ENCODE measurements around the gene LRRFIP1. TPM values are rescaled to one million over a fixed set of nuclear protein-coding genes. Genes with fewer than 3 reads are reported as not detected.

Gene LRRFIP1
- total and polyA plus RNA-seq, 9 of the 15 experiments (the other 6 are each of a cell fraction or from before 2014, with no cell fraction given) = 13.1 to 45.2 (median 31.3) TPM

DNA sequence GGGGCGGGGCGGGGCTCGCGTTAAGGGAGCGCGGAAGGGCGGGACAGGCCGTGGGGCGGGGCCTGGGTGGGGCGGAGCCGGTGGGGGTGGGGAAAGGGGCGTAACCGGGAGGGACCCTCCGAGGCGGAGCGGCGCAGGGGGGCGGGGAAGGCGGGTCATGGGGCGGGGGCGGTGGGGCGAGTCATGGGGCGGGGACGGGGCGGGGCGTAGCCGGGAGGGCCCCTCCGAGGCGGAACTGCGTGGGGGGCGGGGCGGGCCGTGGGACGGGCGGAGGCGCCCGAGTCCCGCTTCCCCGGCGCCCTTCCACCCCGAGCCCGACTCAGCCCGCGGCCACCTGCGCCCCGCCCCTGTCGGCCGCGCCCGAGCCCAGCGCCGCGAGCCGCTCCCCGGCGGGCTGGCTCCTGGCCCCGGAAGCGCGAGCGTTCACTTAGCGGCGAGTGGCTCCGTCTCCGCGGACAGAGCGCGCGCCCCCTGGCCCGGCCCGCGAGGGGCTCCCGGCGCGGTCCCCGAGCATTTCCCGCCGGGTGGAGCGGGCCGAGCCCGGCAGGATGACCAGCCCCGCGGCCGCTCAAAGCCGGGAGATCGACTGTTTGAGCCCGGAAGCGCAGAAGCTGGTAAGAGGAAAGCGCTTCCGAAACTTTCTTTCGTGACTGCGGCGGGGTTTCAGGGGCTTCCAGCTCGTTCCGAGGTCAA is 64.7 kb downstream of the LRRFIP1 start (continued):
- TF ChIP-seq, protein P1, sequence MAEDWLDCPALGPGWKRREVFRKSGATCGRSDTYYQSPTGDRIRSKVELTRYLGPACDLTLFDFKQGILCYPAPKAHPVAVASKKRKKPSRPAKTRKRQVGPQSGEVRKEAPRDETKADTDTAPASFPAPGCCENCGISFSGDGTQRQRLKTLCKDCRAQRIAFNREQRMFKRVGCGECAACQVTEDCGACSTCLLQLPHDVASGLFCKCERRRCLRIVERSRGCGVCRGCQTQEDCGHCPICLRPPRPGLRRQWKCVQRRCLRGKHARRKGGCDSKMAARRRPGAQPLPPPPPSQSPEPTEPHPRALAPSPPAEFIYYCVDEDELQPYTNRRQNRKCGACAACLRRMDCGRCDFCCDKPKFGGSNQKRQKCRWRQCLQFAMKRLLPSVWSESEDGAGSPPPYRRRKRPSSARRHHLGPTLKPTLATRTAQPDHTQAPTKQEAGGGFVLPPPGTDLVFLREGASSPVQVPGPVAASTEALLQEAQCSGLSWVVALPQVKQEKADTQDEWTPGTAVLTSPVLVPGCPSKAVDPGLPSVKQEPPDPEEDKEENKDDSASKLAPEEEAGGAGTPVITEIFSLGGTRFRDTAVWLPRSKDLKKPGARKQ (CRISPR knock-in tag; IDR thresholded peaks at IDR 0.05) = no peak
- TF ChIP-seq SOX6 (IDR thresholded peaks at IDR 0.05) (no peak), POLR2H (tag; IDR thresholded peaks at IDR 0.05; ENCODE audit: low read depth) (no peak), YY1 (IDR thresholded peaks at IDR 0.05; ENCODE audit: borderline replicate concordance in 1 of 3, control insufficient read depth in 1 of 3, extremely low read depth in 1 of 3, insufficient read depth in 3 of 3, insufficient read length in 1 of 3, insufficient replicate concordance in 2 of 3, low read depth in 1 of 3, low read length in 2 of 3) (no peak), JUN (IDR thresholded peaks at IDR 0.05; ENCODE audit: borderline replicate concordance, low read depth, low read length) (no peak), JUN (CRISPR knock-in tag; IDR thresholded peaks at IDR 0.05; ENCODE audit: borderline replicate concordance) (no peak), EGR1 (conservative IDR thresholded peaks at IDR 0.05) (no peak), SLC30A9 (CRISPR knock-in tag; IDR thresholded peaks at IDR 0.05) (no peak), ZNF184 (CRISPR knock-in tag; IDR thresholded peaks at IDR 0.05) (no peak), HNRNPLL (IDR thresholded peaks at IDR 0.05; ENCODE audit: low read depth, low read length, poor library complexity, severe bottlenecking) (no peak)
- TF ChIP-seq, protein P2, sequence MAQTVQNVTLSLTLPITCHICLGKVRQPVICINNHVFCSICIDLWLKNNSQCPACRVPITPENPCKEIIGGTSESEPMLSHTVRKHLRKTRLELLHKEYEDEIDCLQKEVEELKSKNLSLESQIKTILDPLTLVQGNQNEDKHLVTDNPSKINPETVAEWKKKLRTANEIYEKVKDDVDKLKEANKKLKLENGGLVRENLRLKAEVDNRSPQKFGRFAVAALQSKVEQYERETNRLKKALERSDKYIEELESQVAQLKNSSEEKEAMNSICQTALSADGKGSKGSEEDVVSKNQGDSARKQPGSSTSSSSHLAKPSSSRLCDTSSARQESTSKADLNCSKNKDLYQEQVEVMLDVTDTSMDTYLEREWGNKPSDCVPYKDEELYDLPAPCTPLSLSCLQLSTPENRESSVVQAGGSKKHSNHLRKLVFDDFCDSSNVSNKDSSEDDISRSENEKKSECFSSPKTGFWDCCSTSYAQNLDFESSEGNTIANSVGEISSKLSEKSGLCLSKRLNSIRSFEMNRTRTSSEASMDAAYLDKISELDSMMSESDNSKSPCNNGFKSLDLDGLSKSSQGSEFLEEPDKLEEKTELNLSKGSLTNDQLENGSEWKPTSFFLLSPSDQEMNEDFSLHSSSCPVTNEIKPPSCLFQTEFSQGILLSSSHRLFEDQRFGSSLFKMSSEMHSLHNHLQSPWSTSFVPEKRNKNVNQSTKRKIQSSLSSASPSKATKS (CRISPR knock-in tag; IDR thresholded peaks at IDR 0.05) = no peak
- TF ChIP-seq, protein P3, sequence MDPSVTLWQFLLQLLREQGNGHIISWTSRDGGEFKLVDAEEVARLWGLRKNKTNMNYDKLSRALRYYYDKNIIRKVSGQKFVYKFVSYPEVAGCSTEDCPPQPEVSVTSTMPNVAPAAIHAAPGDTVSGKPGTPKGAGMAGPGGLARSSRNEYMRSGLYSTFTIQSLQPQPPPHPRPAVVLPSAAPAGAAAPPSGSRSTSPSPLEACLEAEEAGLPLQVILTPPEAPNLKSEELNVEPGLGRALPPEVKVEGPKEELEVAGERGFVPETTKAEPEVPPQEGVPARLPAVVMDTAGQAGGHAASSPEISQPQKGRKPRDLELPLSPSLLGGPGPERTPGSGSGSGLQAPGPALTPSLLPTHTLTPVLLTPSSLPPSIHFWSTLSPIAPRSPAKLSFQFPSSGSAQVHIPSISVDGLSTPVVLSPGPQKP (CRISPR knock-in tag; IDR thresholded peaks at IDR 0.05) = no peak
- TF ChIP-seq, protein P4, sequence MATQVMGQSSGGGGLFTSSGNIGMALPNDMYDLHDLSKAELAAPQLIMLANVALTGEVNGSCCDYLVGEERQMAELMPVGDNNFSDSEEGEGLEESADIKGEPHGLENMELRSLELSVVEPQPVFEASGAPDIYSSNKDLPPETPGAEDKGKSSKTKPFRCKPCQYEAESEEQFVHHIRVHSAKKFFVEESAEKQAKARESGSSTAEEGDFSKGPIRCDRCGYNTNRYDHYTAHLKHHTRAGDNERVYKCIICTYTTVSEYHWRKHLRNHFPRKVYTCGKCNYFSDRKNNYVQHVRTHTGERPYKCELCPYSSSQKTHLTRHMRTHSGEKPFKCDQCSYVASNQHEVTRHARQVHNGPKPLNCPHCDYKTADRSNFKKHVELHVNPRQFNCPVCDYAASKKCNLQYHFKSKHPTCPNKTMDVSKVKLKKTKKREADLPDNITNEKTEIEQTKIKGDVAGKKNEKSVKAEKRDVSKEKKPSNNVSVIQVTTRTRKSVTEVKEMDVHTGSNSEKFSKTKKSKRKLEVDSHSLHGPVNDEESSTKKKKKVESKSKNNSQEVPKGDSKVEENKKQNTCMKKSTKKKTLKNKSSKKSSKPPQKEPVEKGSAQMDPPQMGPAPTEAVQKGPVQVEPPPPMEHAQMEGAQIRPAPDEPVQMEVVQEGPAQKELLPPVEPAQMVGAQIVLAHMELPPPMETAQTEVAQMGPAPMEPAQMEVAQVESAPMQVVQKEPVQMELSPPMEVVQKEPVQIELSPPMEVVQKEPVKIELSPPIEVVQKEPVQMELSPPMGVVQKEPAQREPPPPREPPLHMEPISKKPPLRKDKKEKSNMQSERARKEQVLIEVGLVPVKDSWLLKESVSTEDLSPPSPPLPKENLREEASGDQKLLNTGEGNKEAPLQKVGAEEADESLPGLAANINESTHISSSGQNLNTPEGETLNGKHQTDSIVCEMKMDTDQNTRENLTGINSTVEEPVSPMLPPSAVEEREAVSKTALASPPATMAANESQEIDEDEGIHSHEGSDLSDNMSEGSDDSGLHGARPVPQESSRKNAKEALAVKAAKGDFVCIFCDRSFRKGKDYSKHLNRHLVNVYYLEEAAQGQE (IDR thresholded peaks at IDR 0.05; ENCODE audit: borderline replicate concordance) = no peak
- TF ChIP-seq, protein P4 (CRISPR knock-in tag; IDR thresholded peaks at IDR 0.05; ENCODE audit: low read depth) = no peak

Data from K562 (cell line).